ENCODE data around the gene IGHMBP2. TPM values are rescaled to one million over a fixed set of nuclear protein-coding genes. Genes with fewer than 3 reads are reported as not detected.
A peak's percentile ranks its signal among the peaks of the same experiment; 100 is the strongest.

Gene IGHMBP2
- total and polyA plus RNA-seq, 2 of the 8 experiments (the other 6 are each of a cell fraction or from before 2014, with no cell fraction given) = 8.4 to 17.6 TPM

GRCh38 chr11:68958211-68958610 is 54.5 kb downstream of the IGHMBP2 start:
- CTCF ChIA-PET (ENCODE audit: partially characterized antibody) = interaction anchor here (0.8 to 3.4 kb wide), 10 partner anchors 10 to 144 kb away, joined by 3 to 13 read pairs (median 6); partner anchors contain the start of gene MRGPRF
- TF ChIP-seq TEAD4 (IDR thresholded peaks at IDR 0.05; ENCODE audit: low read depth, low read length) = no peak
- no peak for TF ChIP-seq BRCA1 (IDR thresholded peaks at IDR 0.05; ENCODE audit: low read depth, low read length)
- no peak for TF ChIP-seq SIRT6 (IDR thresholded peaks at IDR 0.05; ENCODE audit: low read length)
- TF ChIP-seq SAP30 (IDR thresholded peaks at IDR 0.05; ENCODE audit: insufficient read depth, insufficient replicate concordance, low read length) = no peak
- no peak for TF ChIP-seq KDM4A (IDR thresholded peaks at IDR 0.05; ENCODE audit: low read depth, low read length, severe bottlenecking)
- no peaks in the 10 kb centered on the region for H3K79me2 ChIP-seq (ENCODE audit: control insufficient read depth in 1 of 2, insufficient read depth in 2 of 2, low read length in 2 of 2)

More at GRCh38 chr11:68958211-68958610, 54.5 kb downstream of the IGHMBP2 start:
- Histone ChIP-seq H3K18ac (ENCODE audit: extremely low read depth, low read length) (no peak overlapping the region), H2AFZ (ENCODE audit: low read length) (no peak overlapping the region), H4K91ac (replicated peaks; ENCODE audit: insufficient read length, low read length) (no peak overlapping the region), H3K56ac (replicated peaks; ENCODE audit: insufficient read length, low read depth, low read length) (no peak overlapping the region), H3K23me2 (ENCODE audit: low read depth, low read length) (no peaks in the 10 kb centered on the region), H2AK5ac (ENCODE audit: low read depth, low read length) (no peak overlapping the region), H3K14ac (ENCODE audit: insufficient read length) (no peak overlapping the region), H3K23ac (ENCODE audit: insufficient read length) (no peak overlapping the region), H4K5ac (ENCODE audit: insufficient read length, low read depth, low read length) (no peak overlapping the region), H2BK15ac (ENCODE audit: low read length) (peak overlapping the region; percentile 18; the same call in 1 of the 2 replicates), H2BK120ac (replicated peaks; ENCODE audit: low read depth, low read length) (no peak overlapping the region), H3K9ac (replicated peaks in 1 of 4; ENCODE audit: extremely low read depth in 1 of 4, low read depth in 3 of 4, low read length in 3 of 4) (no peak overlapping the region), H2BK5ac (ENCODE audit: low read depth, low read length) (no peak overlapping the region), H3K4me3 (ENCODE audit: extremely low read depth in 1 of 4, insufficient read depth in 2 of 4, low read depth in 3 of 4, low read length in 4 of 4) (no peak overlapping the region), H2BK20ac (ENCODE audit: low read length) (no peak overlapping the region), H4K20me1 (replicated peaks in 1 of 2; ENCODE audit: control insufficient read depth in 1 of 2, insufficient read depth in 2 of 2, low read length in 2 of 2) (no peaks in the 10 kb centered on the region), H2BK12ac (ENCODE audit: low read depth, low read length) (no peak overlapping the region), H3K4ac (replicated peaks; ENCODE audit: insufficient read length, low read depth, low read length) (no peak overlapping the region), H3K27ac (ENCODE audit: low read depth, low read length) (no peak overlapping the region), H3K36me3 (ENCODE audit: control insufficient read depth in 2 of 4, insufficient read depth in 4 of 4, low read length in 3 of 4) (no peaks in the 10 kb centered on the region), H3K27me3 (replicated peaks in 1 of 4; ENCODE audit: control insufficient read depth in 3 of 4, extremely low read depth in 1 of 4, insufficient read depth in 3 of 4, low read length in 3 of 4) (no peaks in the 10 kb centered on the region), H3K79me1 (ENCODE audit: low read depth, low read length) (no peaks in the 10 kb centered on the region), H3K4me2 (ENCODE audit: insufficient read depth in 1 of 2, low read depth in 2 of 2, low read length in 2 of 2) (no peak overlapping the region), H4K8ac (ENCODE audit: extremely low read depth, insufficient read depth, low read length) (no peak overlapping the region), H3K4me1 (replicated peaks in 1 of 4; ENCODE audit: control insufficient read depth in 3 of 4, insufficient read depth in 4 of 4, low read length in 3 of 4) (peaks cover 0 to 8% (median 4%) of the 10 kb centered on the region in 4 experiments; a peak in 1 of 7 replicates), H3K9me3 (ENCODE audit: insufficient read depth in 2 of 2, low read depth in 1 of 2, low read length in 1 of 2) (no peaks in the 10 kb centered on the region)
- POLR2A ChIA-PET (ENCODE audit: partially characterized antibody) = interaction anchor here (0.6 kb wide), 1 partner anchor 29 kb away, joined by 3 read pairs; no protein-coding TSS in a partner anchor
- no peak for DNase-seq (ENCODE audit: low read depth in 1 of 2, low spot score in 2 of 2)
- WGBS, 2 experiments (ENCODE audit: extremely low coverage in 1 of 2, insufficient coverage in 1 of 2, insufficient read length in 1 of 2, insufficient replicate concordance in 2 of 2, low coverage in 1 of 2, low lambda C conversion rate in 2 of 2, missing lambda C conversion rate in 1 of 2) = 86% methylated on average over 9 of the region's 9 CpGs; no CpG with 5 or more reads in 1 of the 2 experiments
- no peak for FAIRE-seq

Data from H1 (cell line).